GM21619 (cell line): Measurements from ENCODE around the gene CCDC6.
"Not testable (repeated sequence)": the region's sequence is repeated elsewhere in the genome, so short reads cannot be mapped to it uniquely, and the experiment has no call there.

ENCODE experiments used
- ATAC-seq: cut with Tn5 transposase; IDR thresholded peaks from one replicate; pipeline ENCODE4 v1.9.1; 2021; ENCODE audit not compliant: unreplicated experiment

CCDC6 gene

DNA sequence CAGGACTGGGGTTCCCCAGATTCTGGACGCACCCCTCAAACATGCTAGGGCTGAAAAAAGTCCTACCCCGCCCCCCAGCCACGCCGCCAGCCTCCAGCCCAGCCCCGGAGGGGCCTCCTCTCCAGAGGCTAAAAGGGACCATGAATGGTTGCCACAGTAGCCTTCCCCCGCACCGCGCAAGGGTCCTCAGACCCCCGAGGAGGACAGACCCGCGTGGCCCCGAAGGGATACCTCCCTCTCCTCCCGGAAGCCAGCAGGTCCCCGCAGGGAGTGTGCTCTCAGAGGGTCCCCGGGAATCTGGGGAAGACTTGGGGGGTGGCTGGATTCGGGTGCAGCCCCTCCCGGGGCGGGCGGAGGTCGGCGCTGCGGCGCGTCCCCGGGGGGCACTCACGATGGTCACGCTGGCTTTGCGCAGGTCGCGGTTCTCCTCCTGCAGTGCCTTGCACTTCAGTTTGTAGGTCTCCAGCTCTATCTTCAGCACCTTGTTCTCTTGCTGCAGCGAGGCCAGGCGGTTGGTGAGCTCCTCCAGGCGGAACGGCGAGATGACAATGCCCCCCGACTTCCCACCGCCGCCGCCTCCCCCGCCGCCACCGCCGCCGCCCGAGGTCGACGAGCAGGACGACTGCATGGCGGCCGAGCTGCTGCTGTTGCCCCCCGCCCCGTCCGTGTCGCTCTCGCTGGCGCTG is 482 bp downstream of the CCDC6 start:
- no peak for ATAC-seq

DNA sequence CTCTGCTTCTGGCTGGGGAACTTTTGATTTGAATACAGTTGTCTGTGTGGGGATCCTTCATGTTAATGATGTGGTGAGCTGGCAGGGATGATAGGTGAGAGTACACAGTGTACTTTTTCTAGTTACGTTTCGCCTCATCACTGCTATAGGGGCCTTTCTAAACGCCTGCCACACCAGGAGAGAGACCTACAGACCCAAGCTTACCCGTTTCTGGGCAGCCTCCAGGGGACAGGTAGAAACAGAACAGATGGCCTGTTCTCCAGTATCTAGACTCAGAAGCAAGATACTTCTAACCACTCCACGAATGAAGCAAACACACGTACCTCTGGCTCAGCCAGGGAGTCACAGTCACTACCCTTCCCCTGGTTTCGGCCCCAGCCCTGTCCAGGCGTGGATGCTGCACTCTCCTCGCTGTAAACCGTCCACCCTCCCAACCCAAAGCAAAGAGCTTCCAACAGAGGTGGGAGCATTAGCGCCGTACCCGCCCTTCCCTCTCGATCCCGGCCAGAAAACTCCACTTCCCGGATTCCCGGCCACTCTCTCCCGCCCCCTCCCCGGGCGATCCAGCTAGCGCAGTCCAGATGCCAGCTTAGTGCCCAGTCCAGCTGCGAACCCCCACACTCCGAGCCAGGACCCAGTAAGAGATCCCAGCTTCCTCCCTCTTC is 1.2 kb downstream of the CCDC6 start:
- ATAC-seq = peak; percentile 51

DNA sequence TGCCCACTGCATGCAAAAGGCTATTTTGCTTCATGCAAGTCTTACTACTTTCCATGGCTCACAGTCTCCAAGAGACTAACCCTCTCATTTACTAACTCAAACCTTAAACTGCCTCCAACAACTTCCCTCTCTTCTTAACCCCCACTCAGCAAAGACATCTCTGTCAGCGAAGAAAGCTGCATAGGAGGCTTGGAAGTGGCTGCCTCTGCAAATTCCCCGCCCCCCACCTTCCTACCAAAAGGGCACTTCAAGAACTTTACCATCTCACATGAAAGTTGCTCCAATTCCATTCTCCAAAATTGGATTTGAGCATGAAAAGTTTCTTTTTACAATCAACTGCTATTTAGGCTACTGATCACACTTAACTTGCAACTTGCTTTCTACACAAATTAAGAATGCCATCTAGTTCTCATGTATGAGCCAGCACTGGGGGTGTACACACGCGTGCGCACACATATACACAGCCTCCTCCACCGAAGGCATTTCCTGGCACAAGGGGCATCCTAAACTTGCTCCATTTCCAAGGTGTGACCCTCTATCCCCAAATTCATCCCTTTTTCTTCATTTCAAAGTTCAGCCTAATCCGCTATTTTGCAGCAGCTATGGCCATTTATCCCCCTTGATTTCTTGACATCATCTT is 1.8 kb downstream of the CCDC6 start:
- ATAC-seq = no peak

DNA sequence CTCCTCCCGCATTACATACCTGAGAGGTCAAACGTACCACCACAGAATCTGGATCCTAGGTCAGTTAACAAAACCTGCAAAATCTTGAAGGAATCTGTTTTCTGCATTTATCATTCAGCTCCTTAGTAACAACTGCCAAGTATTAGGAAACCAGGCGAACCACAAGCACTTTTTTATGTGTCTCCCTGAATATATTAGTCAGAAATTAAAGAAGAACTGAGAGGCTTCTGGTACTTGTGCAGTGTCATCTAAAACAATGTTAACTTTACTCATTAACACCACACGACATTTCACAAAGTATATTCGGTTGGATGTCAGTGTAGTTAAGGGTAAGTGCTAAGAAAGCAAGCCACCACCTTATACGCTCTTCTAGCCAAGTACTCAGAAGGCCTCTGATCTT is 2.5 kb downstream of the CCDC6 start:
- no peak for ATAC-seq

DNA sequence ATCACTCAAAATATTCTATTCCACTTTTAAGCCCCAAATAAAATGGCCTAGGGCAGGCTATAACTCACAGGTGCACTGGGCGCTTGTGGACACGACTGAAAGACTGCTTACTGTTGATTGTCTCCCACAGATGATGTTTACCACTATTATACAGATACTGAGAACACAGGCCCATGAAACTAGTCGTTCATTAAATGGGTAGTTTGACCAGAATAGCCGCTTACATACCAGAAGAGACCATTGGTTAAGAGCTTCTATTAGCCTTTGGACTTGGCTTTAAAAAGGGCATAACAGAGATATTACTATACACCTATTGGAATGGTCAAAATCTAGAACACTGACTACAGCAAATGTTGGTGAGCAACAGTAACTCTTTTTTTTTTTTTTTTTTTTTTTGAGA is 4.3 kb downstream of the CCDC6 start:
- no peak for ATAC-seq

DNA sequence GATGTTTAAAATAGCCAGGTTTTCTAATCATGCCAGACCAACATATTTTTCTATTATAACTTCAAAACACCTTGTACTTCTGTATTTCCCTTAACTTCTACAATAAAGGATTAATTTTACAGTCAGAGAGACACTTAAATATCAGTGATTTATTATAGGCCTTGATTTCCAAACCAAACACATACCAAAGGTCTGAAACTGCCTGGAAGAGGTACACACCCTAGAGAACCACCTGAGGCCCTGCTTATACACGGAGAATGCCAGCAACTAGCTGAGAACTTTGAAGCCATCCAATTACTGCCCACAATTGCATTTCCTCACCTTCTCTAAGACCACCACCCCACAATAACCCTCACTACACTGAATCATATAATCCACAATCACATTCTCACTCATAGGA is 4.9 kb downstream of the CCDC6 start:
- ATAC-seq = no peak

DNA sequence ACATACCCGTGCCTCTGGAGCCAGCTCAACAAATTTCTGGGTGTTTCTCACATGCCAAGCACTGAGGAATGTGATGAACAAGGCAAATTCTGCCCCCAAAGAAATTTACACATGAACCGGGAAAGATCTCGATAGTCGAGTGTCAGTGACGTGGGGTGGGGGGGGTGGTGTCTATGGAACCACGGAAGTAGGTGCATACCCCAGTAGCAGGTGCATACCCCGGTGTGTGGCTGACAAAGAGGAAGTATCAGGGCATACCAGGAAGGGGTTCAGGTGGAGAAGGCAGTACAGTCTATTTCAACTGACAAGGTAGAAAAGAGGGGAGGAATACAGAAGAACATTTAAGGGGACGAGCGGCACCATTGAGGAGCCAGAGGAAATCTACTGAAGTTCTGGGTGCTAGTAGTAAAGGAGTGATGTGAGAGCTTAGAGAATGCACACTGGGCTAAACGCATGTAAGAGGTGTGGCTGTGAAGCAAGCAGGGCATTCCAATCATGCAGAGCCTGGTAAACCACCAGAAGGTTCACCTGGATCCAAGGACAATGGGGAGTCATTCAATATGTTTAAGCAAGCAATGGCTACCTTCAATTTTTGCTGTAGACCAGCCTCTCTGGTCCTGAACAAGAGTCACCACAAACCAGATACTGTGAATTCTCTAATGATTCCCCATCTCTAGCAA is 6.2 kb downstream of the CCDC6 start:
- ATAC-seq = no peak

DNA sequence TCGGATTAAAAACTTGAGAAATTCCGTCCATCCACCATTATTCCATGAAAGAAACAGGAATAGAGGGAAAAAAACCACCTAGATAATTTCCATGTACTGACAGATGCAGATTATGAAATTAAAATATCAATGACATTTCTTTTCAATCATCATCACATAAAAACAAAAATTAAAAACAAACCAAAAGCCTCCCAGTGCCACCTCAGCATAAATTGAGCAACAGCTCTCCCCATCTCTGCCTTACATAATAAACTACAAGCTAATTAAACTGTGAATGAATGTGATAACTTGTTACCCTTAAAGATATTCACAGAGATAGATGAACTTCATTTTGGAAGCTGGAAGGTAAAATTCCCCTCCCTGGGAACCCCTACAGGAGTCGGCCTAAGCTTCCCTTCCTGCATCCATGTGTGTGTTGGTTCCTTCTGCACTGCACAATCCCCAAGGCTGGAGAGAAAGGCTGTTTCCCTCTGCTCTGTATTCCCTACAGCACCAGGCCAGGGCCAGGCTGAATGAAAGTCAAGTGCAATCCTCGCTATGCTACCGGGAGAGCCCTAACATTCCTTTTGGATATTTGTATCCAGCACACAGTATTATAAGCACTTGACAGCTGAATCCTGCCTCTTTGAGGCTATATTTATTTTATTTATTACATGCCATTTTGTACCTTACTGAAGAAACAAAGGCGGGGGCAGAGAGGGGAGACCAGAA is 8.1 kb downstream of the CCDC6 start:
- ATAC-seq = no peak

DNA sequence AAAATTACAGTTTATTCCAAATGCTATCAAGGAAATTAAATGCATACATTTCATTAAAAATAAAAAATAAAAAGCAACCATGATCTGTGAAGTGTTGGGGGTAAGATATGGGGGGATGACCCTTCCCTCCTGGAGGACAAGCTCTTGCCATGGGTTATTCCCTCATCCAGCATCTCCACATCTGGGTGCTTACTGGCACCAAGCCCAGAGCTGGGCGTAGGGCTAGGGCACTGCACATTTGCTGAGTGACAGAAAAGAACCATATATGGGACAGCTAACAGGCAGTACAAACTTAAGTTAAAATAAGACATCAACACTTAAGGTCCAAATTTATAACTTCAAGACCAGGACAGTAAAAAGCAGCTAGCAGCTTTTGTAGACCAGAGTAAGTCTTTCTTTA is 10.2 kb downstream of the CCDC6 start:
- ATAC-seq = no peak

DNA sequence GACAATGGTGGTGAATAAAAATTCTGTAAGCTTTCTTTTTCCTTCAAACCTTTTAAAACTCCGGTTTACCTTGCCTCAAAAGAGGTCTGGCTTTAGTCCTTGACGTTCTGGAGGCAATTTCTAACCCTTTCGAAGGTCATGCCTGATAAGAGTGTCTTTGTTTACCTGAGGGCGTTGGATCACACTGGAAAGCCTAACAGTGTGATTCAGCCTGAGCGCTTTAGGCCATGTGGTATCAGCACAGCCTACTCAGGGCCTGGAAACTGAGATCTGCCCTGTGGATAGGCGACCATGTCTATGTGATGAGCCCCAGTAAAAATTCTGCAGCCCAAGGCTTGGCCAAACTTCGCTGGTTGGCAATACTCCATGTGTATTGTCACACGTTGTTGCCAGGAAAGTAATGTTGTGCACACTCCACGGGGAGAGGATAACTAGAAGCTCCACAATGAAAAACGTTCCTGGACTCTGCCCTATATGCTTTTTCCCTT is 10.7 kb downstream of the CCDC6 start:
- no peak for ATAC-seq

DNA sequence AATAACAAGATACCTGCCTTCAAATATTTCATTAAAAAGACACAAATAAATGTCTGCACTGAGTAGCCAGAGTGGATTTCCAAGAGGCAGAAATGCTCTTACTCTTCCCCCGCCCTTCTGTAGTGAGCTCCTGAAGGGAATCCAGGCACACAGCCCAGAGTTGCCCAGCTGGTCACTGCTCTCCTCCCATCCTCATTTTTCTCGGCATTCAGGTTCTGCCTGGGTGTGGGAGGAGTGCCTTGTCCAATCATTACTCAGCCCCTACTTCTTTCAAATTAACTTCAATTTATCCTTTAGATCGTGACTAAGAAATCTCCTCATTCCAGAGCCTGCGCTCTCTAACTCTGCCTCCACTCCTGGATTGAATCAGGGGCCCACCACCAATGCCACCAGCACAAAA is 12.2 kb downstream of the CCDC6 start:
- ATAC-seq = no peak

DNA sequence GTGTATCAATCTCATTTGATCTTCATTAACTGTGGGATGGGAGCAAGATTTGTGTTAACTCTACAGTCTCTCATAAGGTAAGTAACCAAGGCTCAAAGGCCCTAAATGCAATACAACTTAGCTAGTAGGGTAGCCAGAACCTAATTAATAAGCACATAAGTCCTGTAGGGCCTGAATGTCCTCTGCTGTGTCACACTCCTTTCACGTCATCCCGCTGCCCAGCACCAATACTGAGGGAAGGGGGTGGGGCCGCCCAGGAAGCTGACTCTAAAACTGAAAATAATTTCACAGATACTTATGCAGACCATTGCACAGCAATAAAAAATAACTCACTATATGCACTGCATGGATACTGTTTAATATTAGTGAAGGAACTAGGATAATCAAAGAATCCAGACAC is 13.7 kb downstream of the CCDC6 start:
- no peak for ATAC-seq

DNA sequence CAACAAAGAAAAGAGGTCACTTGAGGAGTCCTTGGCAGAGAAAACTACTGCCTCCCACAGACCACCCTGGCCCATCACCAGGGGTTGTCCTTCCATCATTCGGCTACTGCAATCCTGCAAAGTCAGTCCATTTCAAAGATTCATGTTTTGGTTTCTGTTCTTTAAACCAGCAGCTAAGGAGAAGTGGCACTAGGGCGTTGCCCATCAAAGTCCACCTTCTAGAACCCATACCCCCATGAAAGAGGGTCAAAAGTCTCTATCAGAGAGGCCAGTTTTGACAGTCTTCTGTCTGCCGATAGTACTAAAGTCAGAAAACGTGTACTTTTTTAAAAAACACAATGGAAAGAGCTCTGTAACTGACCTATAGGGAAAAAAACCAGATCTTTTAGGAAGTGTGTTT is 14.4 kb downstream of the CCDC6 start:
- no peak for ATAC-seq

DNA sequence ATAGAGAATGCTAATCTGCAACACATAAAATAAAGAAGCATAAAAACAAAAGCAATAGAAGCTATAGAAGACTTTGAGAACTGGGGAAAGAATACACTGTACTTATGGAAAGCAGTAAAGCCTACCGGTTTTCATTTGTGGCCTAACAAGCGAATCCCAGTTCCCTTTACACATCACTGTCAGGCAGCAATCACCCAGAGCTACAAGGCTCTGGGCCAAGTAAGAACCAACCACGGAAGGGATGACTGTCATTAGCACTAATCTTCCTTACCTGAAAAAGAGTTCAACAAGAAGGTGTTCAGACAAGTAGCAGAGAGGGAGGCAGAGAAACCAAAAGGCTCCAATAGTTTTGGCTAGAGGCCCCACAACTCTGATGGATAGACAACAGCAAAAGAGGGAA is 15.0 kb downstream of the CCDC6 start:
- no peak for ATAC-seq

DNA sequence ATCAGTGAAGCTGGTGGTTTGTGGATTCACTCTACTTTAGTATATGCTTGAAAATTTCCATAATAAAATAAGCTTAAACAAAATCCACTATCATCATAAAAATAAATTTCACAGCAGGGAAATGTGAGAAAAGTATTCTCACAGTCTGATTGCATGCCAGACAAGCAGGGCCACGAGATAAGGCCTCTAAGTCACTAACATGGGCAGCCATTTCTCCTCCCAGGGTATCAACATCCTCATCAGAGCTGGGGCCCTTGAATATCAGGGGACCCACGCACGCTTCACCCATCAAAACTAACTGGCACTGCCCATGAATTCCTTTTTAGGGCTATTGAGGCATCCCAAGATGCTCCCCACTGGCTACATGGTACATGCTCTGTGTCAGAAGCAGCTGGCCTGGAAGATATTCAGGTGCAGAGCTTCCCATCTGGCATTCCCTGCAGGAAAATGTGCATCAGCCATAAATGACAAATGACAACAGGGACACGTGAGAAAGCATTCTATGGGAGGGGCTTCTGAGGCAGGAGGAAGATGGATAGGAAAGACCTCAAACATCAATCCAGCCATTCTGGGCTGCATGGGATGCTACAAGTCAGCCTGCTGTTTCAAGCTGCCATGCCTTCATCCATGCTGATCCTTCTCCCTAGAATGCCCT is 17.4 kb downstream of the CCDC6 start:
- ATAC-seq = no peak

DNA sequence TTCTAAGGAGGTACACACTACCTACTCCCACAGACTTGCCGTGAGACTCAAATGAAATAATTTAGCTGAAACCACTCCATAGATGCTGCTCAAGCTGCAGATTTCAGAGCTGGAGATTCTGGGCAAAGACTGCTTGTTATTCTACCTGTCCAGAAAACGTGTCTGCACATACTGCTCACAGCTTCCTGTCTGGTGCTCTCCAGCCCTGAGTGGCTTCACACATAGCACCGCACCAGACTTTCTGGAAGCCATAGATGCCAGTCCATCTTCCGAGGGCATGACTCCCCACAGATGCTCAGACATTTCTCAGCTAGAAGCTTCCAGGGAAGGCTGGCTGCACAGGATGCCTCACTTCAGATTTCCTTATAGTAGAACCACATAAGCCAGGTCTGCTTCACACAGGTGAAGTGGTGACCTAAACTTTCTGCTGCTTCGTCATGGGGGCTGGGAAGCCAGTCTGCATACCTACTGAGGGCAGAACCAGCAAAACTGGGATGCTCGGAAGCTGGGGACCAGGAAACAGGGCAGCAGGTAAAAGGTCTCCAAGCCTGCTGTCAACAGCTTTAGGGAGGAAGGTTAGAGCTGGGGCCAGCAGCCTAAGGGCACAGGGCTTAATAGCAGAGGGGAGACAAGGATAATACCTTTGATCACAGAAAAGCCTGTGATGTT is 18.2 kb downstream of the CCDC6 start:
- no peak for ATAC-seq

DNA sequence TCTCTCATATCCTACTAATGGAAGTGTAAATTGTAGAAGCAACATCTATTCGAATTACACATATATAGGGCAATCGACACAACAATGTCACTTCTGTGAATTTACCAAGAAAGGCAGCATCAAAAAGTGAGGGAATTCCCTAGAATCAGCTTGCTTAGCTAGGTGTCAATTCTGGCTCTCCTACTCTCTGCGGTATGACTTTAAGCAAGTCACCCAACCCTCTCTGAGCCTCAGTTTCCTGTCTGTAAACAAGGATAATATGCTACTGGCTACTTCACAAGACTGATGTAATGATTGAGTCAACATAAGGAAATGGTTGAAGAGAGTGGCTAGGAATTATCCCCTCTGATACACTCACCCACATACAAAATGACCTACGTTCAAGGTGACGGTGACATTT is 19.4 kb downstream of the CCDC6 start:
- no peak for ATAC-seq

DNA sequence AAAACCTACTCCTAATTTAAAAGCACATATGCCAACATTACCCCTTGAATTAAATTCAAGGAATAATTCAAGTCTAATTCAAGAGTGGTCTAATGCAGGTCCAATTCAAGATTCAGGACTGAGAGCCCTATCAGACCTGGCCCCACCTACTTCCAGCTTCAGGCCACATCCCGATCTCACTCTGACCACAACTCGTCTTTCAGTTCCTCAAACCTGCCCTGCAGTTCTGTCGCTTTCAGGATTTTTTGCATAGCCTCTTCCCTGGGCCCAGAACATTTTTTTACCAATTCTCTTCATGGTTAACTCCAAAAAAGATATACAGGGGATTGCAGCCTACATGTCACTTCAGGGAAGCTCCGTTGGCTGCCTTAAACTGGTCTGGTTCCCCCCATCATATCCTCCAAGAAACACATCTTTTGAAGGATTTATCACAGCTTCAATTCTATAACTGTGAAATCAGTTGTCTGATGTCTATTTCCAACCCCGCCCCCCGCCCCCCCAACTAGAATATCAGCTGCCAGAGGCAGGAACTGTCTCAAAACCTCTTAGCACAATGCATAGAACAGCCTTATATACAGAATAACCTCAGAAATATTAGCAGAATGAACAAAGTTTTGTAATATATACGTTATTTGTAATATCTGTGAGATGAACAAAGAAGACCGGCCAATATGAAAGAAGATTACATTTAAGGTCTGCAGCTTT is 20.8 kb downstream of the CCDC6 start:
- peak; percentile 75 for ATAC-seq

DNA sequence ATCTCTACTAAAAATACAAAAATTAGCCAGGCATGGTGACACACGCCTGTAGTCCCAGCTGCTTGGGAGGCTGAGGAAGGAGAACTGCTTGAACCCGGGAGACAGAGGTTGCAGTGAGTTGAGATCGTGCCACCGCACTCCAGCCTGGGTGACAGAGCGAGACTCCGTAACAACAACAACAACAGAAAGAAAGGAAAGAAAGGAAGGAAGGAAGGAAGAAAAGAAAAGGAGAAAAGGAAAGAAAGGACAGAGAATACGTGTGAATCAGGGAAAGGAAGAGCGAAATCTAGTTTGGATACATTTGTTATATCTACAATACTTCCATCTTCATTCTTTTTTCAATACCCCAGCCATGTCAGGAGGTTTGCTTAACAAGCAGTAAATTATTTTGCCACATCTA is 21.5 kb downstream of the CCDC6 start:
- not testable (repeated sequence) for ATAC-seq
